KMS-11 (cell line): ENCODE measurements around the gene WIPF3.
A peak's percentile ranks its signal among the peaks of the same experiment; 100 is the strongest.

ENCODE experiments used
- H2AFZ ChIP-seq: fragments of 200-600 bp; sonication (generic); 2 replicates; pipeline ENCODE4 v1.6.1; 2016; ENCODE audit warnings: antibody characterized with exemption, mixed run types, low read depth
- H3K27ac ChIP-seq: fragments of 200-600 bp; sonication (generic); 2 replicates; pipeline ENCODE4 v1.6.1; 2016; ENCODE audit warnings: mild to moderate bottlenecking, mixed run types
- H3K27me3 ChIP-seq: fragments of 200-600 bp; sonication (generic); 2 replicates; pipeline ENCODE4 v1.6.1; 2017; ENCODE audit warnings: mild to moderate bottlenecking, low read depth, mixed run types, moderate library complexity; ENCODE audit not compliant: insufficient read depth
- H3K36me3 ChIP-seq: fragments of 200-600 bp; sonication (generic); 2 replicates; pipeline ENCODE4 v1.6.1; 2017; ENCODE audit warnings: mild to moderate bottlenecking, mixed run types; ENCODE audit not compliant: insufficient read depth
- H3K4me1 ChIP-seq: fragments of 200-600 bp; sonication (generic); 2 replicates; pipeline ENCODE4 v1.6.1; 2016; ENCODE audit warnings: mild to moderate bottlenecking, low read depth, mixed run types; ENCODE audit not compliant: poor library complexity, severe bottlenecking
- H3K4me2 ChIP-seq: fragments of 200-600 bp; sonication (generic); 2 replicates; pipeline ENCODE4 v1.7.0; 2016; ENCODE audit warnings: mild to moderate bottlenecking, mixed run types
- H3K4me3 ChIP-seq: fragments of 200-600 bp; sonication (generic); IDR thresholded peaks from 2 replicates; pipeline ENCODE4 v1.6.1; 2017; ENCODE audit warnings: low read depth, low read length, mixed read lengths; ENCODE audit not compliant: insufficient read depth
- H3K79me2 ChIP-seq: fragments of 200-600 bp; sonication (generic); 2 replicates; pipeline ENCODE4 v1.6.1; 2016; ENCODE audit warnings: low read depth, mixed run types; ENCODE audit not compliant: insufficient read depth
- H3K9ac ChIP-seq: fragments of 200-600 bp; sonication (generic); 2 replicates; pipeline ENCODE4 v1.6.1; 2016; ENCODE audit warnings: mild to moderate bottlenecking, mixed run types
- H4K20me1 ChIP-seq: fragments of 200-600 bp; sonication (generic); 2 replicates; pipeline ENCODE4 v1.6.1; 2016; ENCODE audit warnings: mild to moderate bottlenecking, mixed run types; ENCODE audit not compliant: insufficient read depth
- CTCF ChIP-seq: fragments of 200-600 bp; sonication (generic); conservative IDR thresholded peaks from 2 replicates; pipeline ENCODE4 v1.6.1; 2017; ENCODE audit warnings: low read depth, mild to moderate bottlenecking, antibody characterized with exemption, low read length, moderate library complexity, mixed read lengths

Gene WIPF3

GRCh38 chr7:29918850-29919249 is 112.5 kb downstream of the WIPF3 start:
- no peaks in the 10 kb centered on the region for H4K20me1 ChIP-seq
- no peak overlapping the region for H3K4me3 ChIP-seq
- no peak overlapping the region for H3K9ac ChIP-seq
- no peaks in the 10 kb centered on the region for H3K27me3 ChIP-seq
- no peak overlapping the region for H3K4me2 ChIP-seq
- H3K4me1 ChIP-seq, result peaks cover 4% of the 10 kb centered on the region
- no peak overlapping the region for H3K27ac ChIP-seq
- no peak overlapping the region for H2AFZ ChIP-seq
- H3K36me3 ChIP-seq, result no peaks in the 10 kb centered on the region
- no peak for TF ChIP-seq CTCF
- no peaks in the 10 kb centered on the region for H3K79me2 ChIP-seq

GRCh38 chr7:29919790-29920189 is 113.5 kb downstream of the WIPF3 start:
- no peak overlapping the region for H3K27ac ChIP-seq
- no peaks in the 10 kb centered on the region for H3K36me3 ChIP-seq
- H3K27me3 ChIP-seq, result no peaks in the 10 kb centered on the region
- H4K20me1 ChIP-seq, result no peaks in the 10 kb centered on the region
- H3K4me2 ChIP-seq, result no peak overlapping the region
- peaks cover 4% of the 10 kb centered on the region for H3K4me1 ChIP-seq
- H3K4me3 ChIP-seq, result no peak overlapping the region
- H2AFZ ChIP-seq, result no peak overlapping the region
- H3K9ac ChIP-seq, result no peak overlapping the region
- H3K79me2 ChIP-seq, result no peaks in the 10 kb centered on the region
- no peak for TF ChIP-seq CTCF

DNA sequence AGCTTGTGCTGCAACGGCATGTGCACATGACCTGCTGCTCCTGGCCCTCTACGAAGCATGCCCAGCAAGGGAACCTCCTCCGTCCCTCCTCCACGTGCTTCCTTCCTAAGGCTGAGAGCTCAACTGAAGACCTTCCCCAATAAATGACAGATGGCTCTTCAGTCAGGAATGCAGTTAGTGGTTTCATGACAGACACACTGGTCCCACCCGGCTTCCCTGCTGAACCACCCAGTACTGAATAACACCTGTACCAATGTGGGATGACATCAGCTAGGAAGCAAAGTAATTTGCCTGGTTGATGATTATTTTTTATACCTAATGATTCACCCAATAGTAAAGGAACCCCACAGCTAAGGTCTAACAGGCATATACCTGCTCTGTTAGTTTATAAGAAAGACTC is 114.2 kb downstream of the WIPF3 start:
- no peak overlapping the region for H3K4me3 ChIP-seq
- no peak for TF ChIP-seq CTCF
- H3K4me2 ChIP-seq, result no peak overlapping the region
- no peak overlapping the region for H2AFZ ChIP-seq
- no peaks in the 10 kb centered on the region for H3K27me3 ChIP-seq
- H3K4me1 ChIP-seq, result peaks cover 4% of the 10 kb centered on the region
- H4K20me1 ChIP-seq, result no peaks in the 10 kb centered on the region
- no peaks in the 10 kb centered on the region for H3K79me2 ChIP-seq
- H3K9ac ChIP-seq, result no peak overlapping the region
- H3K36me3 ChIP-seq, result no peaks in the 10 kb centered on the region
- no peak overlapping the region for H3K27ac ChIP-seq

GRCh38 chr7:29921404-29922010 is 115.2 kb downstream of the WIPF3 start:
- TF ChIP-seq CTCF, result peak; percentile 99
- Histone ChIP-seq H3K79me2 (no peaks in the 10 kb centered on the region), H4K20me1 (no peaks in the 10 kb centered on the region), H3K9ac (no peak overlapping the region), H3K4me1 (peaks cover 4% of the 10 kb centered on the region), H3K4me2 (no peak overlapping the region; the same call in 1 of the 2 replicates), H3K4me3 (no peak overlapping the region), H2AFZ (no peak overlapping the region), H3K27me3 (no peaks in the 10 kb centered on the region), H3K27ac (no peak overlapping the region), H3K36me3 (no peaks in the 10 kb centered on the region)
